Hypothalamus (tissue), 51 donors: ENCODE data around the gene WBP1L.
A peak's percentile ranks its signal among the peaks of the same experiment; 100 is the strongest.
"Not testable (repeated sequence)": the region's sequence is repeated elsewhere in the genome, so short reads cannot be mapped to it uniquely, and the experiment has no call there.

Source experiments
- DNase-seq, 51 donors: peaks; one replicate each; lab custom pipeline; 2025; lab: John Stamatoyannopoulos, UW

WBP1L gene

GRCh38 chr10:102721954-102722353, 21.8 kb upstream of the WBP1L start:
- no peak for DNase-seq

- no peak for DNase-seq
These were observed 19.8 kb upstream of the WBP1L start for GRCh38 chr10:102723989-102724388.

- peak in 6 of 51 donors; percentile 1 to 15 (median 6) for DNase-seq
These were observed 17.5 kb upstream of the WBP1L start for GRCh38 chr10:102726274-102726673.

GRCh38 chr10:102727037-102727818, 16.5 kb upstream of the WBP1L start:
- peak in 1 of 51 donors; percentile 12 for DNase-seq

GRCh38 chr10:102729029-102730026, 14.4 kb upstream of the WBP1L start:
- DNase-seq: peak; percentile 4 to 90 (median 75)

GRCh38 chr10:102731222-102731800, 12.4 kb upstream of the WBP1L start:
- no peak for DNase-seq

GRCh38 chr10:102732661-102733060, 11.1 kb upstream of the WBP1L start:
- no peak for DNase-seq

- DNase-seq: no peak
These were observed 8.6 kb upstream of the WBP1L start for GRCh38 chr10:102735065-102735562.

- DNase-seq: no peak
These were observed 5.0 kb upstream of the WBP1L start for GRCh38 chr10:102738692-102739121.

- no peak for DNase-seq
These were observed 3.5 kb upstream of the WBP1L start for GRCh38 chr10:102740229-102740628.

GRCh38 chr10:102741726-102742237, 2.0 kb upstream of the WBP1L start:
- no peak for DNase-seq

GRCh38 chr10:102742313-102742712, 1.4 kb upstream of the WBP1L start:
- not testable (repeated sequence) for DNase-seq

- no peak for DNase-seq
These were observed 615 bp upstream of the WBP1L start for GRCh38 chr10:102743078-102743587.

- DNase-seq: peak in 17 of 51 donors; percentile 4 to 63 (median 16)
These were observed 765 bp downstream of the WBP1L start for GRCh38 chr10:102744374-102745051.

GRCh38 chr10:102745157-102745556, 1.4 kb downstream of the WBP1L start:
- no peak for DNase-seq

GRCh38 chr10:102752266-102752930, 8.7 kb downstream of the WBP1L start:
- DNase-seq: no peak

- peak in 3 of 51 donors; percentile 5 to 12 (median 8) for DNase-seq
These were observed 9.4 kb downstream of the WBP1L start for GRCh38 chr10:102752934-102753664.

GRCh38 chr10:102753718-102754117, 10.0 kb downstream of the WBP1L start:
- DNase-seq: no peak
